ENCODE measurements around the gene ENHO. TPM values are rescaled to one million over a fixed set of nuclear protein-coding genes. Genes with fewer than 3 reads are reported as not detected.

ENHO gene
- total and polyA plus RNA-seq, 2 donors (not counting 1 experiment from before 2014, with no cell fraction given): not detected

DNA sequence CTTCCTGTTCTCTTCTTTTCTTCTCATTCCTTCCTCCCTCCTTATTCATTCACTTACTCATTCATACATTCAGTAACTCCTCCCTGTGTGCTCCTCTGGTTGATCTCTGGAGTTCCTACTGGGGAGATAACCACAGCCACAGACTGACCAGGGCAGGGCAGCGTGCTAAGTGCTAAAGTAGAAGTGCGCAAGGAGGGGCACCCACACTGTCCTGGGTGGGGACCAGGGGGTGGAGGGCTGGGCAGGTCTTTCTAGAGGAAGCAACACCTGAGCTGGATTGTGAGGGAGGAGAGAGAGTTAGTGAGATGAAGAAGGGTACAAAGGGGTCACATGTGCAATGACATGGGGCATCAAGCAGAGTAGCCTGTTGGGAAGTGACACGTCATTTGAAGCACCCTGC lies 13.8 kb downstream of the ENHO start:
- Histone ChIP-seq H3K79me2 (ENCODE audit: control insufficient read depth, insufficient read depth, low read length) (no peaks in the 10 kb centered on the region), H3K36me3 (replicated peaks in 1 of 2; ENCODE audit: control extremely low read depth in 1 of 2, control insufficient read depth in 1 of 2, extremely low read depth in 1 of 2, insufficient read depth in 2 of 2, low read length in 1 of 2) (no peaks in the 10 kb centered on the region), H3K27me3 (replicated peaks in 1 of 4; ENCODE audit: control extremely low read depth in 1 of 4, control insufficient read depth in 3 of 4, insufficient read depth in 4 of 4, low read length in 3 of 4) (peaks cover 0 to 7% (median 0%) of the 10 kb centered on the region in 4 experiments), H2AFZ (ENCODE audit: insufficient read depth, low read depth, low read length, poor library complexity, severe bottlenecking) (no peak overlapping the region), H3K4me1 (ENCODE audit: control insufficient read depth in 2 of 2, insufficient read depth in 2 of 2, low read length in 2 of 2) (no peaks in the 10 kb centered on the region), H3K9me3 (ENCODE audit: control extremely low read depth in 1 of 3, control insufficient read depth in 2 of 3, insufficient read depth in 1 of 3, low read length in 2 of 3) (no peaks in the 10 kb centered on the region), H3K9ac (ENCODE audit: low read length) (no peak overlapping the region), H3K4me3 (ENCODE audit: control extremely low read depth in 1 of 5, extremely low read depth in 1 of 5, insufficient read depth in 1 of 5, low read depth in 2 of 5, low read length in 4 of 5) (no peak overlapping the region), H4K20me1 (ENCODE audit: control insufficient read depth, insufficient read depth, low read length, poor library complexity, severe bottlenecking) (no peaks in the 10 kb centered on the region), H3K27ac (ENCODE audit: low read length in 2 of 2) (no peak overlapping the region), H3K4me2 (replicated peaks; ENCODE audit: low read depth, low read length, poor library complexity, severe bottlenecking) (no peak overlapping the region)
- WGBS (ENCODE audit: insufficient coverage): 87% methylated on average over 2 of the region's 3 CpGs
- POLR2A ChIA-PET: no interaction called here
- CTCF ChIA-PET: no interaction called here
- no peak overlapping the region for H3K27ac Mint-ChIP-seq
- DNase-seq: no peak
- no peaks in the 10 kb centered on the region for H3K4me1 Mint-ChIP-seq
- no peak overlapping the region for H3K4me3 Mint-ChIP-seq
- no peak for TF ChIP-seq EZH2 (IDR thresholded peaks at IDR 0.05; ENCODE audit: borderline replicate concordance, insufficient read depth, low read depth, low read length, poor library complexity, severe bottlenecking)
- TF ChIP-seq, protein P1, sequence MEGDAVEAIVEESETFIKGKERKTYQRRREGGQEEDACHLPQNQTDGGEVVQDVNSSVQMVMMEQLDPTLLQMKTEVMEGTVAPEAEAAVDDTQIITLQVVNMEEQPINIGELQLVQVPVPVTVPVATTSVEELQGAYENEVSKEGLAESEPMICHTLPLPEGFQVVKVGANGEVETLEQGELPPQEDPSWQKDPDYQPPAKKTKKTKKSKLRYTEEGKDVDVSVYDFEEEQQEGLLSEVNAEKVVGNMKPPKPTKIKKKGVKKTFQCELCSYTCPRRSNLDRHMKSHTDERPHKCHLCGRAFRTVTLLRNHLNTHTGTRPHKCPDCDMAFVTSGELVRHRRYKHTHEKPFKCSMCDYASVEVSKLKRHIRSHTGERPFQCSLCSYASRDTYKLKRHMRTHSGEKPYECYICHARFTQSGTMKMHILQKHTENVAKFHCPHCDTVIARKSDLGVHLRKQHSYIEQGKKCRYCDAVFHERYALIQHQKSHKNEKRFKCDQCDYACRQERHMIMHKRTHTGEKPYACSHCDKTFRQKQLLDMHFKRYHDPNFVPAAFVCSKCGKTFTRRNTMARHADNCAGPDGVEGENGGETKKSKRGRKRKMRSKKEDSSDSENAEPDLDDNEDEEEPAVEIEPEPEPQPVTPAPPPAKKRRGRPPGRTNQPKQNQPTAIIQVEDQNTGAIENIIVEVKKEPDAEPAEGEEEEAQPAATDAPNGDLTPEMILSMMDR (IDR thresholded peaks at IDR 0.05): no peak
- H3K9me3 Mint-ChIP-seq (ENCODE audit: insufficient read depth): no peaks in the 10 kb centered on the region
- intact Hi-C loops (cut with micrococcal nuclease): no loop called here
- H3K27me3 Mint-ChIP-seq: peaks cover 30% of the 10 kb centered on the region
- ATAC-seq (ENCODE audit: low read depth): no peak

DNA sequence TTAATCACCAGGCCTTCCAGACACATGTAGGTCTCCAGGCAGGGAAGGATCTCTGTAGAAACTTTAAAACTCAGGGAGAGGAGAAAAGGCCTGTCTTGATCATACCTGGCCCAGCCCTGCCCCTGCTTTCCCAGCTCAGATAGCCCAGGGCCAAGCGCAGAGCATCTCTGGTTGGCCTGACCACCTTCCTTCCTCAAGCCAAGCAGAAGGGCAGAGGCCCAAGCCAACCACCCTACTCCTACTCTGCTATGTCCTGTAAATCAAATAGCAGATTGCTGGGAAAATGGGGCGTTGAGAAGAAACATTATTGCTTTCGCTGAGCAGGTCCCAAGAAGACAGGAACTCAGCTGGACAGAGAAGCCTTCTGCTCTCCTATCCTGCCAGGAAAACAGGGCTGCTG lies 14.3 kb downstream of the ENHO start:
- Histone ChIP-seq H3K36me3 (replicated peaks in 1 of 2; ENCODE audit: control extremely low read depth in 1 of 2, control insufficient read depth in 1 of 2, extremely low read depth in 1 of 2, insufficient read depth in 2 of 2, low read length in 1 of 2) (no peaks in the 10 kb centered on the region), H4K20me1 (ENCODE audit: control insufficient read depth, insufficient read depth, low read length, poor library complexity, severe bottlenecking) (no peaks in the 10 kb centered on the region), H3K79me2 (ENCODE audit: control insufficient read depth, insufficient read depth, low read length) (no peaks in the 10 kb centered on the region), H3K27ac (ENCODE audit: low read length in 2 of 2) (no peak overlapping the region), H3K4me2 (replicated peaks; ENCODE audit: low read depth, low read length, poor library complexity, severe bottlenecking) (no peak overlapping the region), H3K9me3 (ENCODE audit: control extremely low read depth in 1 of 3, control insufficient read depth in 2 of 3, insufficient read depth in 1 of 3, low read length in 2 of 3) (no peaks in the 10 kb centered on the region), H3K9ac (ENCODE audit: low read length) (no peak overlapping the region), H3K4me3 (ENCODE audit: control extremely low read depth in 1 of 5, extremely low read depth in 1 of 5, insufficient read depth in 1 of 5, low read depth in 2 of 5, low read length in 4 of 5) (no peak overlapping the region), H2AFZ (ENCODE audit: insufficient read depth, low read depth, low read length, poor library complexity, severe bottlenecking) (no peak overlapping the region), H3K27me3 (replicated peaks in 1 of 4; ENCODE audit: control extremely low read depth in 1 of 4, control insufficient read depth in 3 of 4, insufficient read depth in 4 of 4, low read length in 3 of 4) (peaks cover 0 to 9% (median 0%) of the 10 kb centered on the region in 4 experiments), H3K4me1 (ENCODE audit: control insufficient read depth in 2 of 2, insufficient read depth in 2 of 2, low read length in 2 of 2) (no peaks in the 10 kb centered on the region)
- intact Hi-C loops (cut with micrococcal nuclease): no loop called here
- CTCF ChIA-PET: no interaction called here
- POLR2A ChIA-PET: no interaction called here
- H3K27me3 Mint-ChIP-seq: peaks cover 35% of the 10 kb centered on the region
- H3K4me3 Mint-ChIP-seq: no peak overlapping the region
- no peak overlapping the region for H3K27ac Mint-ChIP-seq
- ATAC-seq (ENCODE audit: low read depth) (no peak), DNase-seq (no peak)
- no peaks in the 10 kb centered on the region for H3K9me3 Mint-ChIP-seq (ENCODE audit: insufficient read depth)
- TF ChIP-seq, protein P1 (IDR thresholded peaks at IDR 0.05): no peak
- WGBS (ENCODE audit: insufficient coverage): 95% methylated on average over 3 of the region's 3 CpGs
- no peaks in the 10 kb centered on the region for H3K4me1 Mint-ChIP-seq

Data from B cell (primary cell).